ENCODE results near the gene SLC26A11. TPM values are rescaled to one million over a fixed set of nuclear protein-coding genes. Genes with fewer than 3 reads are reported as not detected.
A peak's percentile ranks its signal among the peaks of the same experiment; 100 is the strongest.

The SLC26A11 gene
- total RNA-seq, 2 experiments from 2014 or later: 1.6 to 1.7 TPM

GRCh38 chr17:80248894-80249710 lies 28.9 kb downstream of the SLC26A11 start:
- intact Hi-C loops (cut with micrococcal nuclease): no loop called here
- no peaks in the 10 kb centered on the region for H3K9me3 Mint-ChIP-seq
- H3K27me3 Mint-ChIP-seq: no peaks in the 10 kb centered on the region
- CTCF ChIA-PET: no interaction called here
- peaks cover 15% of the 10 kb centered on the region for H3K4me1 Mint-ChIP-seq (ENCODE audit: low read depth)
- ATAC-seq: no peak
- no peak overlapping the region for H3K27ac Mint-ChIP-seq
- H3K36me3 Mint-ChIP-seq (ENCODE audit: low read depth): no peaks in the 10 kb centered on the region
- TF ChIP-seq CTCF (IDR thresholded peaks at IDR 0.05): no peak
- no peak overlapping the region for H3K4me3 Mint-ChIP-seq
- no peak for DNase-seq
- POLR2A ChIA-PET: no interaction called here

- Mint-ChIP-seq H3K27me3 (no peaks in the 10 kb centered on the region), H3K36me3 (ENCODE audit: low read depth) (no peaks in the 10 kb centered on the region), H3K27ac (no peak overlapping the region), H3K4me1 (ENCODE audit: low read depth) (peaks cover 28% of the 10 kb centered on the region), H3K4me3 (no peak overlapping the region), H3K9me3 (no peaks in the 10 kb centered on the region)
- no peak for DNase-seq
- no peak for TF ChIP-seq CTCF (IDR thresholded peaks at IDR 0.05)
- intact Hi-C loops (cut with micrococcal nuclease): loop anchor here (2.0 kb wide), 1 partner anchor 55 kb away; no protein-coding TSS in a partner anchor
- POLR2A ChIA-PET: interaction anchor here (0.9 to 1.9 kb wide), 2 partner anchors 14 to 33 kb away, joined by 3 to 4 read pairs; no protein-coding TSS in a partner anchor
- no peak for ATAC-seq
- CTCF ChIA-PET: interaction anchor here (1.2 to 2.4 kb wide), 2 partner anchors 42 to 56 kb away, joined by 4 to 28 read pairs; no protein-coding TSS in a partner anchor
Observed at GRCh38 chr17:80251966-80252365, 31.7 kb downstream of the SLC26A11 start.

GRCh38 chr17:80252871-80253270 lies 32.6 kb downstream of the SLC26A11 start:
- ChIA-PET POLR2A (interaction anchor here (1.9 to 3.0 kb wide), 2 partner anchors 11 to 33 kb away, joined by 4 to 30 read pairs; no protein-coding TSS in a partner anchor), CTCF (interaction anchor here (0.6 to 2.4 kb wide), 12 partner anchors 9 to 171 kb away, joined by 3 to 28 read pairs (median 4); partner anchors contain the start of genes GAA, SGSH and SLC26A11)
- Mint-ChIP-seq H3K9me3 (no peaks in the 10 kb centered on the region), H3K27ac (no peak overlapping the region), H3K36me3 (ENCODE audit: low read depth) (no peaks in the 10 kb centered on the region), H3K27me3 (no peaks in the 10 kb centered on the region), H3K4me3 (no peak overlapping the region), H3K4me1 (ENCODE audit: low read depth) (peaks cover 34% of the 10 kb centered on the region)
- intact Hi-C loops (cut with micrococcal nuclease): loop anchor here (2.0 kb wide), 1 partner anchor 56 kb away; no protein-coding TSS in a partner anchor
- peak; percentile 88 for ATAC-seq
- peak; percentile 61 for TF ChIP-seq CTCF (IDR thresholded peaks at IDR 0.05)
- DNase-seq: peak; percentile 89

GRCh38 chr17:80253631-80254395 lies 33.6 kb downstream of the SLC26A11 start:
- ChIA-PET POLR2A (interaction anchor here (1.4 to 3.0 kb wide), 4 partner anchors 10 to 34 kb away, joined by 4 to 30 read pairs (median 6); no protein-coding TSS in a partner anchor), CTCF (interaction anchor here (0.6 to 2.4 kb wide), 12 partner anchors 10 to 172 kb away, joined by 3 to 28 read pairs (median 4); partner anchors contain the start of genes GAA, SGSH and SLC26A11)
- Mint-ChIP-seq H3K4me3 (no peak overlapping the region), H3K27me3 (no peaks in the 10 kb centered on the region), H3K9me3 (no peaks in the 10 kb centered on the region), H3K4me1 (ENCODE audit: low read depth) (peaks cover 44% of the 10 kb centered on the region), H3K27ac (peak overlapping the region; percentile 80), H3K36me3 (ENCODE audit: low read depth) (no peaks in the 10 kb centered on the region)
- intact Hi-C loops (cut with micrococcal nuclease): loop anchor here (2.0 kb wide), 1 partner anchor 57 kb away; no protein-coding TSS in a partner anchor
- TF ChIP-seq CTCF (IDR thresholded peaks at IDR 0.05): no peak
- no peak for DNase-seq
- ATAC-seq: no peak
